Right lobe of liver (tissue), 6 donors: ENCODE measurements around the gene APOB. TPM values are rescaled to one million over a fixed set of nuclear protein-coding genes. Genes with fewer than 3 reads are reported as not detected.

Experiments
- ATAC-seq, 4 donors: fragments of 200-7000 bp; cut with Tn5 transposase; one replicate each; pipeline ENCODE4 v1.9.1; 2020; ENCODE audit warnings: mild to moderate bottlenecking in 4 of 4, moderate library complexity in 4 of 4
- DNase-seq, 3 donors: peaks; one replicate each; pipeline ENCODE4 v3.0.0-alpha.2; 2020
- H3K27ac ChIP-seq, 3 donors: fragments of 200-600 bp; one replicate each; pipeline ENCODE4 v1.8.0; 2022
- H3K27me3 ChIP-seq, 2 donors: fragments of 200-600 bp; one replicate each; pipeline ENCODE4 v1.8.0; 2022
- H3K36me3 ChIP-seq, 4 donors: fragments of 200-600 bp; sonication (generic) in 1 of 4; one replicate each; pipeline versions ENCODE4 v1.5.1 to v1.8.0; 2017 to 2022; ENCODE audit warnings: control low read depth in 1 of 4
- H3K4me1 ChIP-seq, 4 donors: fragments of 200-600 bp; sonication (generic) in 1 of 4; one replicate each; pipeline versions ENCODE4 v1.5.1 to v1.8.0; 2017 to 2022; ENCODE audit warnings: control low read depth in 1 of 4
- H3K4me3 ChIP-seq, 3 donors: fragments of 200-600 bp; one replicate each; pipeline ENCODE4 v1.8.0; 2022
- H3K9me3 ChIP-seq, 4 donors: fragments of 200-600 bp; sonication (generic) in 1 of 4; one replicate each; pipeline versions ENCODE4 v1.5.1 to v1.8.0; 2017 to 2022; ENCODE audit warnings: control low read depth in 1 of 4
- POLR2A ChIP-seq: fragments of 450-650 bp; IDR thresholded peaks from one replicate; pipeline ENCODE4 v1.6.1; 2017; ENCODE audit warnings: antibody characterized with exemption, mild to moderate bottlenecking
- WGBS: methylation state at CpG from one replicate; pipeline ENCODE4 v1.1.6; 2018; ENCODE audit warnings: low coverage, low lambda C conversion rate; ENCODE audit not compliant: insufficient coverage; ENCODE audit errors: missing lambda C conversion rate; 5-methylcytosine and 5-hydroxymethylcytosine counted together
- intact Hi-C, 2 donors: fragments of 100-400 bp; cut with DNase I; formaldehyde crosslinking; loops; one replicate each; pipeline versions ENCODE4 v1.11.2 to v1.14.1; 2022
- total RNA-seq, 6 experiments: library from RNA; depleted of rRNA in 2 of 6; stranded (reverse); fragments of >200 nt in 2 of 6; fragmentation: NEBNext Ultra II Directional in 3 of 6; extraction: Animal tissue kit (Norgen Biotek cat#: 25700) in 3 of 6; gene quantifications; one replicate each; pipeline versions ENCODE4 v1.1.0 to v1.2.4, GENCODE V29; 2016 to 2023
- TF ChIP-seq, protein P1 (sequence below), 4 donors: fragments of 200-600 bp in 3 of 4; fragments of 450-650 bp in 1 of 4; IDR thresholded peaks; one replicate each; pipeline versions ENCODE4 v1.5.1 to v1.8.0; 2016 to 2022; ENCODE audit warnings: antibody characterized with exemption in 4 of 4, mild to moderate bottlenecking in 2 of 4
- donor health status: DM: no; HTN: yes; CAD: no.
- donor health status: DM: no; HTN: no; CAD: no.
- donor health status: DM: no; HTN: no; CAD: no.
- donor health status: DM: no; HTN: yes; CAD: no.
- donor health status: DM: no; HTN: yes; CAD: no.

The APOB gene
- total RNA-seq, 6 experiments from 2014 or later, result 2,615 to 3,271 (median 2,774) TPM

DNA sequence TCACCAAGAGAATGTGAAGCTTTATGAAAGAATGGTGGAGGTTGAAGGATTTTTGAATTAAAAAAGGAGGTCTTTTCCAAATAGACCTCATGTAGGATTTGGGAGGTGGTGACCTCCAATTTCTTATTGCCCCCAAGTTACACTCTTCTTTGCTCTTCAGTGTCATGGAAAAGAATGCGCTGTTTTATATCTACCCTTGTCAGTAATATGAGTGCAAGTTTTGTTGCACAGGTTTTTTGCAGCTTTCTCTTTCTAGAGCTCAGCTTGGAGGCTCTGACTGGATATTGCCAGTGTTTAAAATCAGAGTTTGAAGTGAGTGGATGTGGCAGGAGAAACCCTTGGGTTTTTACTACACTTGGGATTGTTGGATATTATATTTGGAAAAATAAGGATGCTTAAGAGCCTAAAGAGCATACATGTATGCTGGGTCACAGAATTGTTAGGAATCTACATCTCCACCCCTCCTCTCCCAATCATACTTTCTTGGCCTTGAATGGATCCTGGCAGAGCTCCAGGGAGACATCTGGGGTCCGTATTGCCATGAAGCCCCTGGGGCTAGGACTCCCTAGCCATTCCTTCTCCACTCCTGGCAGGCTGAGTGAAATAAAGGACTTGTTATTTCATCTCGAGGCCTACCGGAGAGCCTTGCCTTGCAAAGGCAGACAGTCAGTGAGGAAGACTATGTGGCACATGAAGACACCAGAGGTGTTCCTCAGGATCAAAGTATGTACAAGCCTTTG, 43.8 kb downstream of the APOB start:
- H3K36me3 ChIP-seq, result peaks cover 0 to 39% (median 17%) of the 10 kb centered on the region in 4 donors
- TF ChIP-seq, protein P1, sequence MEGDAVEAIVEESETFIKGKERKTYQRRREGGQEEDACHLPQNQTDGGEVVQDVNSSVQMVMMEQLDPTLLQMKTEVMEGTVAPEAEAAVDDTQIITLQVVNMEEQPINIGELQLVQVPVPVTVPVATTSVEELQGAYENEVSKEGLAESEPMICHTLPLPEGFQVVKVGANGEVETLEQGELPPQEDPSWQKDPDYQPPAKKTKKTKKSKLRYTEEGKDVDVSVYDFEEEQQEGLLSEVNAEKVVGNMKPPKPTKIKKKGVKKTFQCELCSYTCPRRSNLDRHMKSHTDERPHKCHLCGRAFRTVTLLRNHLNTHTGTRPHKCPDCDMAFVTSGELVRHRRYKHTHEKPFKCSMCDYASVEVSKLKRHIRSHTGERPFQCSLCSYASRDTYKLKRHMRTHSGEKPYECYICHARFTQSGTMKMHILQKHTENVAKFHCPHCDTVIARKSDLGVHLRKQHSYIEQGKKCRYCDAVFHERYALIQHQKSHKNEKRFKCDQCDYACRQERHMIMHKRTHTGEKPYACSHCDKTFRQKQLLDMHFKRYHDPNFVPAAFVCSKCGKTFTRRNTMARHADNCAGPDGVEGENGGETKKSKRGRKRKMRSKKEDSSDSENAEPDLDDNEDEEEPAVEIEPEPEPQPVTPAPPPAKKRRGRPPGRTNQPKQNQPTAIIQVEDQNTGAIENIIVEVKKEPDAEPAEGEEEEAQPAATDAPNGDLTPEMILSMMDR (IDR thresholded peaks at IDR 0.05), result no peak
- peak; percentile 39 for TF ChIP-seq POLR2A
- no peaks in the 10 kb centered on the region for H3K4me1 ChIP-seq
- ATAC-seq, result no peak
- H3K27me3 ChIP-seq, result no peaks in the 10 kb centered on the region
- no peak overlapping the region for H3K27ac ChIP-seq
- no peak overlapping the region for H3K4me3 ChIP-seq
- no peaks in the 10 kb centered on the region for H3K9me3 ChIP-seq
- DNase-seq, result no peak
- intact Hi-C loops, result no loop called here
- WGBS, result 85% methylated on average over 4 of the region's 4 CpGs

DNA sequence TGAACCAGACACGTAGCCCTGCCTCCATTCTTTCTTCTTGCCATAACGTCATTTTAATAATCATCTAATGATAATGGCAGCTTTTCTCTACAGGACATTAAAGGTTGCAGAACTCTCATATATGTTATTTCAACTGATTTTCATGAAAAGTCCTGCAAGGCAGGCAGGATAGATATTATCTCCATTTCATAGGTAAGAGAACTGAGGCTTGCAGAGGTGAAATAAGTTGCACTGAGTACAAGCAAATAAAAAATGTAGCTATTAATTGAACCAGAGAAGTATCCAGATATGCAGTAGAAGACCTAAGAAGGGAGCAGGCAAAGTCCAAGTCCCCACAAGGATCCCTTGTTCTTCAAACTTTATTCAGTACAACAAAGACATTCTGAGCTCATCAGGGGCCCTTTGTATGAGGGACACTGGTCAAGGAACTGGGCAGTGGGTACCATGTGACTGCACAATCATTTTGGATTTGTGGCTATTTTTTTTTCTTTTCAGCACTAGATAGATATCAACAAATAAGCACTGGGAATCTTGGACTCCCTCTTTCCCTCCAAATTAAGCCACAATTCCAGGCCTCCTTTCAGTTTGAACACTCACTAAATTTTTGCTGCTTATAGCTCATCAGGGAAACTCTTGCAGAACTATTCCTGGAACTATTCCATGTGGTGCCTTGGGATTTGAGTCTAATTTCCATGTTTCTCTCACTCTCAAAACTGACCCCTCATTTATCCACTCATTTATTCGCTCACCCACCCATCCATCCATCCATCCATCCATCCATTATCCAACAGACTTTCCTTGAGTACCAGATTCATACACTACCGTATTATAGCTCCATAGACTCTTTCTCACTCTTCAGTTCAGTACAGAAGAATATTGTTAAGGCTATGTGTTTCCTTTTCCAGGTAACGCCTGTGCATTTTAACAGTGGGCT, 44.6 kb downstream of the APOB start:
- H3K4me3 ChIP-seq, result no peak overlapping the region
- H3K9me3 ChIP-seq, result no peaks in the 10 kb centered on the region
- no peak for TF ChIP-seq POLR2A
- TF ChIP-seq, protein P1 (IDR thresholded peaks at IDR 0.05), result no peak
- peak overlapping the region in 1 of 3 donors; percentile 19 for H3K27ac ChIP-seq
- no peaks in the 10 kb centered on the region for H3K27me3 ChIP-seq
- DNase-seq (no peak), ATAC-seq (peak in 3 of 4 donors; percentile 4 to 18 (median 15))
- no peaks in the 10 kb centered on the region for H3K4me1 ChIP-seq
- H3K36me3 ChIP-seq, result peaks cover 0 to 31% (median 13%) of the 10 kb centered on the region in 4 donors
- 59% methylated on average over 5 of the region's 5 CpGs for WGBS
- intact Hi-C loops, result no loop called here

DNA sequence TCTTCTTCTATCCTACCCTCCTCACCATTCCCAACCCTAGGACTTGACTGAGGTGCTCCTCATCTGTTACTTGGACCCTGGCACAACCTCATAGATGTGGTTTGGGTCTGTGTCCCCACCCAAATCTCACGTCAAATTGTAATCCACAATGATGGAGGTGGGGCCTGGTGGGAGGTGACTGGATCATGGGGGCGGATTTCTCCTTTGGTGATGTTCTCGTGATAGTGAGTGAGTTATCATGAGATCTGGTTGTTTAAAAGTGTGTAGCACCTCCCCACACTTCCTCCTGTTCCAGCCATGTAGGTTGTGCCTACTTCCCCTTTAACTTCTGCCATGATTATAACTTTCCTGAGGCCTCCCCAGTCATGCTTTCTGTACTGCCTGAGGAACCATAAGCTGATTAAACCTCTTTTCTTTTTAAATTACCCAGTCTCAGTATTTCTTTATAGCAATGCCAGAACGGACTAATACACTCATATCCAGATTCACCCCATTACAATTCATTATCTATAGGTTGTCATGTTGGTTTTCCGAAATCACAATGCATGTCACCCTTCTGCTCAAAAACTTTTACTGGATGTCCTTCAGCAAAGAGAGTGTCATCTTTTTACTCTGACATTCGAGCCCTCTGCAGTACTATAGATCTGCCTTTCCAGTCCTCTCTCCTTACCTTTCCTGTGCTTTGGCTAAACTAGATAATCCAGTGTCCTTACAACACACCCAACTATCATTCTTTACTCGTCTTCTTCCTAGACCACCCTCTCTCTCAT, 45.7 kb downstream of the APOB start:
- Histone ChIP-seq H3K27me3 (no peaks in the 10 kb centered on the region), H3K36me3 (peaks cover 0 to 20% (median 8%) of the 10 kb centered on the region in 4 donors), H3K27ac (peak overlapping the region in 1 of 3 donors; percentile 19), H3K4me3 (no peak overlapping the region), H3K9me3 (no peaks in the 10 kb centered on the region), H3K4me1 (no peaks in the 10 kb centered on the region)
- WGBS, result 25% methylated on average over 7 of the region's 7 CpGs
- ATAC-seq (peak; percentile 21 to 57 (median 49)), DNase-seq (peak in 1 of 3 donors; percentile 55)
- intact Hi-C loops, result no loop called here
- TF ChIP-seq POLR2A, result peak; percentile 61
- TF ChIP-seq, protein P1 (IDR thresholded peaks at IDR 0.05), result no peak

DNA sequence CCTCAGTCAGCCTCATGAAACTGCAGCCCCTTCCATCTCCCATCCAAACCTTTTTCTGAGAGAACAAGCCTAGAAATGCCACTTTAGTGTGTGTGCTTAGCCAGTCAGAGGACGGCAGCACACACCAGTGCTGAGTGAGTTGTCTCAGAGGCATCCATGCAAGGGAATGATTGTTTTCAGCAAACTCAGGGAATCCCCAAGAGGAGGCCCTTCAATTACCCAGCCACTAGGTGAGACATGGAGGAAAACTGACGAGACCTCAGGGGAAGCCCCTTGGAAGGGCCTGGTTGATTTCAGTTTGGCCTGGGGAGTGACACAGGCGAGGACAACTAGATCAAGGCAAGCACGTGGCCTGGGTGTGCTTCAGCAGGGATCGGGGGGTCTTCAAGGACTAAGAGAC, 49.7 kb downstream of the APOB start:
- intact Hi-C loops, result no loop called here

More for the DNA sequence above, 49.7 kb downstream of the APOB start:
- DNase-seq (no peak), ATAC-seq (no peak)
- Histone ChIP-seq H3K27me3 (no peaks in the 10 kb centered on the region), H3K4me1 (no peaks in the 10 kb centered on the region), H3K36me3 (no peaks in the 10 kb centered on the region), H3K27ac (no peak overlapping the region), H3K4me3 (no peak overlapping the region), H3K9me3 (no peaks in the 10 kb centered on the region)
- 56% methylated on average over 4 of the region's 5 CpGs for WGBS
- no peak for TF ChIP-seq POLR2A
